Peyer's patch (tissue), 4 donors: Measurements from ENCODE around the gene DGKA. TPM values are rescaled to one million over a fixed set of nuclear protein-coding genes. Genes with fewer than 3 reads are reported as not detected.

Experiments
- DNase-seq, 3 donors: peaks; one replicate each; pipeline ENCODE4 v3.0.0-alpha.2; 2017 to 2019
- H3K27ac ChIP-seq, 4 donors: fragments of 200-600 bp; sonication (generic); one replicate each; pipeline ENCODE4 v1.5.1; 2016 to 2019
- H3K27me3 ChIP-seq, 2 donors: fragments of 200-600 bp; sonication (generic); one replicate each; pipeline ENCODE4 v1.5.1; 2019
- H3K36me3 ChIP-seq, 3 donors: fragments of 200-600 bp; sonication (generic); one replicate each; pipeline ENCODE4 v1.5.1; 2016 to 2019
- H3K4me1 ChIP-seq, 4 donors: fragments of 200-600 bp; sonication (generic); one replicate each; pipeline ENCODE4 v1.5.1; 2016 to 2019
- H3K4me3 ChIP-seq, 4 donors: fragments of 200-600 bp; sonication (generic); 1 replicate in 3 of 4; 2 replicates in 1 of 4; pipeline ENCODE4 v1.5.1; 2016 to 2019; ENCODE audit warnings: mild to moderate bottlenecking in 1 of 4
- H3K9me3 ChIP-seq, 4 donors: fragments of 200-600 bp; sonication (generic); one replicate each; pipeline ENCODE4 v1.5.1; 2016 to 2019; ENCODE audit warnings: mild to moderate bottlenecking in 1 of 4
- POLR2A ChIP-seq, 2 donors: fragments of 450-650 bp; IDR thresholded peaks; one replicate each; pipeline ENCODE4 v1.5.1; 2017; ENCODE audit warnings: antibody characterized with exemption in 2 of 2, mild to moderate bottlenecking in 2 of 2, moderate library complexity in 2 of 2
- total RNA-seq, 4 donors: library from RNA; depleted of rRNA; stranded (reverse); fragments of >200 nt; gene quantifications; one replicate each; pipeline ENCODE4 v1.1.0, GENCODE V29; 2016
- TF ChIP-seq, protein P1 (sequence below), 6 experiments: fragments of 450-650 bp in 4 of 6; fragments of 200-600 bp in 2 of 6; sonication (generic) in 1 of 6; IDR thresholded peaks; one replicate each; pipeline ENCODE4 v1.5.1; 2017 to 2019; ENCODE audit warnings: antibody characterized with exemption in 6 of 6, mild to moderate bottlenecking in 3 of 6, moderate library complexity in 1 of 6

Gene DGKA
- total RNA-seq, 4 donors from 2014 or later, result 181 to 447 (median 331) TPM

DNA sequence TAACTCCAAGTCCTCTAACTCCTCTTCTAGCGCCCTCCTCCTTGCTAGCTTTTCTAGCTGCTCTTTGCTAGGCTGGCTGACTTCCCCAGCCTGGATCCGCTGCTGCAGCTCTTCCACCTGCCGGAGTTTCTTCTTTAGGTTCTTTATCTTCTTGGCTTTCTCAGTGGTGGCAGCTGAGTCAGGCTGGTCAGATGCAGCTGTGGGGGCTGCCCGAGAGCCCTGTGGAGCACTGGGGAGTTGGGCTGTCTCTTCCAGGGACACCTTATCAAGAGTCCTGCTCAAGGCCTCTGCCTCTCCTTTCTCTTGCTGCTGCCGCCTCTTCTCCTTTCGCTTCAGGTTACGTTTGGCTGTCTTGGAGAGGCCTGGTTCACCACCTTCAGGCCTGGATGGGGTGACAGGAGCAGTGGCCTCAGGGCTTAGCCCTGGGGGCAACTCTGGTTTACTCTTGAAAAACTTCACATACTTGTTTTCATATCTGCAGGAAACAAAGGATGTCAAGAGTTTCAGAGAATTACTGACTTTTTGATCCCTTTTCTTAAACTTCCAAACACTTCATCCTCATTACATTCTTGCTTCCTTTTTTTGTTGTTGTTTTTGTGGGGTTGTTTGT is 29.0 kb upstream of the DGKA start:
- DNase-seq, result peak in 1 of 3 donors; percentile 7
- Histone ChIP-seq H3K4me3 (no peak overlapping the region), H3K27ac (no peak overlapping the region), H3K27me3 (no peaks in the 10 kb centered on the region), H3K36me3 (peaks cover 0 to 34% (median 0%) of the 10 kb centered on the region in 3 donors), H3K9me3 (no peaks in the 10 kb centered on the region), H3K4me1 (no peaks in the 10 kb centered on the region)
- TF ChIP-seq, protein P1, sequence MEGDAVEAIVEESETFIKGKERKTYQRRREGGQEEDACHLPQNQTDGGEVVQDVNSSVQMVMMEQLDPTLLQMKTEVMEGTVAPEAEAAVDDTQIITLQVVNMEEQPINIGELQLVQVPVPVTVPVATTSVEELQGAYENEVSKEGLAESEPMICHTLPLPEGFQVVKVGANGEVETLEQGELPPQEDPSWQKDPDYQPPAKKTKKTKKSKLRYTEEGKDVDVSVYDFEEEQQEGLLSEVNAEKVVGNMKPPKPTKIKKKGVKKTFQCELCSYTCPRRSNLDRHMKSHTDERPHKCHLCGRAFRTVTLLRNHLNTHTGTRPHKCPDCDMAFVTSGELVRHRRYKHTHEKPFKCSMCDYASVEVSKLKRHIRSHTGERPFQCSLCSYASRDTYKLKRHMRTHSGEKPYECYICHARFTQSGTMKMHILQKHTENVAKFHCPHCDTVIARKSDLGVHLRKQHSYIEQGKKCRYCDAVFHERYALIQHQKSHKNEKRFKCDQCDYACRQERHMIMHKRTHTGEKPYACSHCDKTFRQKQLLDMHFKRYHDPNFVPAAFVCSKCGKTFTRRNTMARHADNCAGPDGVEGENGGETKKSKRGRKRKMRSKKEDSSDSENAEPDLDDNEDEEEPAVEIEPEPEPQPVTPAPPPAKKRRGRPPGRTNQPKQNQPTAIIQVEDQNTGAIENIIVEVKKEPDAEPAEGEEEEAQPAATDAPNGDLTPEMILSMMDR (IDR thresholded peaks at IDR 0.05), result no peak
- TF ChIP-seq POLR2A (IDR thresholded peaks at IDR 0.05), result no peak

DNA sequence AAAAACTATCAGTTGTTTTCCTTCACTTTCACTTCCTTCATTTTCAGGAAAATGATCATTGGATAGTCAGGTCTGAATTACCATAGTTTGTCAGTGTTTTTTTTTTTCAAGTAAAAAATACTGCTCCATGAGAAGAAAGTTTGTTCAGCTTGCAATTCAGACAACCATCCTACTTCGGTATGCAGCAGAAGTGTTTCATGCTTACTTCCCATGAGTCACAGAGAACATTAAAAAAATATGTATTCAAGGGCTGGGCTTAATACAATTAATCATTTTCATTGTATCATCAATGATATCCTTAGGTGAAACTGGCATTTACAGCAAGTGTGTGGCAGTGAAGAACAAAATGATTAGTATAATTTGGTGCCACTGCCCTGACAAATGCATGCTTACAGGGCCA is 24.9 kb upstream of the DGKA start:
- Histone ChIP-seq H3K4me1 (no peaks in the 10 kb centered on the region), H3K36me3 (peaks cover 0 to 27% (median 0%) of the 10 kb centered on the region in 3 donors), H3K27ac (no peak overlapping the region), H3K9me3 (no peaks in the 10 kb centered on the region), H3K4me3 (no peak overlapping the region), H3K27me3 (no peaks in the 10 kb centered on the region)
- no peak for TF ChIP-seq POLR2A (IDR thresholded peaks at IDR 0.05)
- TF ChIP-seq, protein P1 (IDR thresholded peaks at IDR 0.05), result no peak
- no peak for DNase-seq

DNA sequence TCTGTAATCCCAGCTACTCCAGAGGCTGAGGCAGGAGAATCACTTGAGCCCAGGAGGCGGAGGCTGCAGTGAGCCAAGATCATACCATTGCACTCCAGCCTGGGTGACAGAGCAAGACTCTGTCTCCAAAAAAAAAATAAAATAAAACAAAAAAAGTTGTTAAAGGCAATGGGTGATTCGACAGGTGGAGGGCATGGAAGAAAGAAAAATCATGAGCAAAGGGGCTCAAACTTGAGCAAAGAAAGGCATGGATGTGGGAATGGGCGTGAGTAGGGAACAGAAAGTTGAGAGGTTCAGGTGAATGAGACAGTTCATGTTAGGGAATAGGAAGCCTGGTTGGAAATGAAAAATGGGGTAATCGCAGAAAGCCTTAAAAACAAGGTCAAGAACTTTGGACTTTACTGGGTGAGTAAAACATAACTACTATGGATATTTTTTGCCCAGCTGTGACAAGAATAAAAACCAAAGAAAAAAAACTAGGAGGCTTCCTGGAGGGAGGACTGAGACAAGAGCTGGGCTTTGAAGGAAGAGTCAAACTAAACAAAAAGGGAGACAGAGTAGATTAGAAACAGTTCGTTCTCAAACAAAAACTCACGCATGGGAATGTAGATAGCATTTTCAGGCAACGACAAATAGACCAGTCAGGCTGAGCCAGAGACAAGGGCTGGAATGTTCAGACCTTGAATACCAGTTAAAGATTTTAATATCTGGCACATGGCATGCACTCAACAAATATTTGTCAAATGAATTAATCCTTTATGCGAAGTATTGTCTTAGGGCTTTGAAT is 22.0 kb upstream of the DGKA start:
- no peaks in the 10 kb centered on the region for H3K4me1 ChIP-seq

DNA sequence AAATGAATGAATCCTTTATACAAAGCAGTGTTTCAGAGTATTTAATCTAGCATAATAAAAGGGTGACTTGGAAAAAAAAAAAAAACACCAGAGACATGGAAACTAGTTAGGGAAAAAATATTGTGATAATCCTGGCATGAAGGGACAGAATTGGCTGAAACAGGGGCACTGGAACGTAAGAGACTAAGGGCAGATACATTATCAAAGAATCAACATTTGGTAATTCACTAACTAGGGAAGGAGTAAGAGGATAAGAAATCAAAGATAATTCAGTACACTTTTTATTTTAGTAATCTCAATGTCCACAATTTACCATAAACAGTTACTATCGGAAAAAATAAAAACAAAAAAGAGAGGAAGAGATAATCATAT is 21.5 kb upstream of the DGKA start:
- H3K27me3 ChIP-seq, result no peaks in the 10 kb centered on the region
- H3K4me3 ChIP-seq, result no peak overlapping the region
- no peaks in the 10 kb centered on the region for H3K4me1 ChIP-seq

More for the DNA sequence above, 22.0 kb upstream of the DGKA start:
- Histone ChIP-seq H3K4me3 (no peak overlapping the region), H3K27ac (peak overlapping the region in 1 of 4 donors; percentile 2), H3K9me3 (no peaks in the 10 kb centered on the region), H3K36me3 (peaks cover 0 to 9% (median 0%) of the 10 kb centered on the region in 3 donors), H3K27me3 (no peaks in the 10 kb centered on the region)
- TF ChIP-seq, protein P1 (IDR thresholded peaks at IDR 0.05), result no peak
- DNase-seq, result no peak

DNA sequence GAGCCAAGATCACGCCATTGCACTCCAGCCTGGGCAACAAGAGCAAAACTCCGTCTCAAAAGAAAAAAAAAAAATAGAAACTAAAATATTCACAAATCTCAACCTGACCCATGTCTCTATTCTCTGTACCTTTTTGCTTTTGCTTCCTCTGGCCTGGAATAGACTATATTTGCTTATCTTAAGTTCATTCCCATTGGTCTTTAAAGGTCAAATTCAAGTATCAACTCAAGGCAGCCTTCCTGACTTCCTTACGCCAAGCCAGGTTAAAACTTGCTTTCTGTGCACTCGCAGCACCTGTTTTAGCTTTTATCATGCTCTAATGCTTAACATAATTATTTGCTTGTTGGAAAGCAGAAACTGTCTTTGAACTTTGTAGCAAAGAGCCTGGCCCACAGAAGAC is 18.1 kb upstream of the DGKA start:
- H3K9me3 ChIP-seq, result no peaks in the 10 kb centered on the region
- peak in 1 of 3 donors; percentile 14 for DNase-seq
- peaks cover 0 to 22% (median 0%) of the 10 kb centered on the region in 3 donors for H3K36me3 ChIP-seq
- no peak overlapping the region for H3K4me3 ChIP-seq
- no peaks in the 10 kb centered on the region for H3K27me3 ChIP-seq
- peaks cover 0 to 7% (median 2%) of the 10 kb centered on the region in 4 donors for H3K4me1 ChIP-seq
- H3K27ac ChIP-seq, result no peak overlapping the region
- TF ChIP-seq, protein P1 (IDR thresholded peaks at IDR 0.05), result no peak
- no peak for TF ChIP-seq POLR2A (IDR thresholded peaks at IDR 0.05)

More for the DNA sequence above, 21.5 kb upstream of the DGKA start:
- no peak for TF ChIP-seq POLR2A (IDR thresholded peaks at IDR 0.05)
- TF ChIP-seq, protein P1 (IDR thresholded peaks at IDR 0.05), result no peak
- H3K36me3 ChIP-seq, result peaks cover 0 to 10% (median 0%) of the 10 kb centered on the region in 3 donors
- no peak for DNase-seq
- no peak overlapping the region for H3K27ac ChIP-seq
- no peaks in the 10 kb centered on the region for H3K9me3 ChIP-seq
